ENCODE measurements around the gene IL2RG.

The IL2RG gene

DNA sequence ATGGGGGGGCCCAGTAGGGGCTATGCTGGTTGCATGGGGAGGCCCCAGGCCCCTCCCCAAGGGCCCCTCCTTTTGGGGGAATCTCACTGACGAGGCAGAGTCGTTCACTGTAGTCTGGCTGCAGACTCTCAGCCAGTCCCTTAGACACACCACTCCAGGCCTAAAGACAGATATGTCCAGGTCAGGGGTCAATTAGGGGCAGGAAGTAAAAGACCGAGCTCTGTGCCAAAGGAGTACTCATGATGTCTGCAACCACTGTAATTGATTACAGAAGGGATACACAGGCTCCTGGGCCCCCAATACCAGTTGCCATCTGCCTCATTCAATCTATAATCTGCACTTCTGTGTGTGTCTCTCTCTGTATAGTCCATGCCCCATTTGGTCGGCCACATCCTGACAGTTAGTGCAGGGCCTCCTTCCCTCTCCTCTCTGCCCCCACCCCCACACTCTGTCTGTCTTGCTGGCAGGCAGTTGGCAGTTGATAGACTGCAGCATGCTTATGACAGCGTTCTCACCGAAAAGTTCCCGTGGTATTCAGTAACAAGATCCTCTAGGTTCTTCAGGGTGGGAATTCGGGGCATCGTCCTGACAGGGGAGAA, 3.5 kb downstream of the IL2RG start:
- no peak for DNase-seq (ENCODE audit: low read depth in 2 of 2)

DNA sequence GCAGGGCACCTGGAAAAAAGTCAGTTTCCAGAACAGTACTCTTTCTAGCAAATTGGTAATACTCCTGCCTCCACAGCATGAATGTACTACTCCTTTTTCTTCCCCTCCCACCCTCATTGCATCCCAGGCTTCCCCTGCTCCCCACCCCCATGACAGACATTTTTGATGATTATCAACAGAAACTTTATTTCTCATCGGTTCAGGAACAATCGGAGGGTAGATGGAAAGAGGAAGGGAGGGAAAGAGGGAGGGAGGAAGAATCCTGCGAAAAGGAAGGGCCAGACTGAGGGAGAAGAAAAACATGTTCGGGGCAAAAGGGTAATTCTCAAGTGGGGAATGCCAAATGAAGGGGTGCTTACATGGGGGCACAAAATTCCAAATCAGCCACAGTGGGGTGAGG, 4.1 kb downstream of the IL2RG start:
- no peak for DNase-seq (ENCODE audit: low read depth in 2 of 2)

DNA sequence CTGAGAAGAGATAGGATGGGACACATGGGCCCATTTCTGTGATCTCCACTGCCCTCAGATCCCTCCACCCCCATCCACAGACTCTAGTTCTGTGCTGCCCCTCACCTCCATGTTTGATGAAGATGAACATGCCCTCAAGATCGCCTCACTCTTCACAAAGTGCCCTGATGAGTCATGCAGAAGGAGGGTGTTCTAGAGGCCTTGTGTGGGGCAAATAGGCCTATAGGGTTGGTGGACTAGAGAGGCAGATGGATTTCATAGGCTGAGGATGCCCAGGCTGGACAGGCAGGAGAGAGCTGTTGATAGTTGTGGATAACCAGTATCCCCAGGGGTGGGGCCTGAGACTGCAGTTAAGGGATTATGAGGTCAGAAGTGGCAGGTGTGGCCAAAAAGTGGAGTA, 5.0 kb downstream of the IL2RG start, which contains the start of gene CXorf65:
CXorf65 (minus strand) TSS at position 314 of the 400 bp plus-strand sequence; CDS start at position 130, 184 bp downstream.
- no peak for DNase-seq (ENCODE audit: low read depth in 2 of 2)

- DNase-seq (ENCODE audit: low read depth in 2 of 2), result no peak
These were observed 5.7 kb downstream of the IL2RG start for GRCh38 chrX:71105628-71106027.

GRCh38 chrX:71103110-71103983, 8.0 kb downstream of the IL2RG start:
- no peak for DNase-seq (ENCODE audit: low read depth in 2 of 2)

DNA sequence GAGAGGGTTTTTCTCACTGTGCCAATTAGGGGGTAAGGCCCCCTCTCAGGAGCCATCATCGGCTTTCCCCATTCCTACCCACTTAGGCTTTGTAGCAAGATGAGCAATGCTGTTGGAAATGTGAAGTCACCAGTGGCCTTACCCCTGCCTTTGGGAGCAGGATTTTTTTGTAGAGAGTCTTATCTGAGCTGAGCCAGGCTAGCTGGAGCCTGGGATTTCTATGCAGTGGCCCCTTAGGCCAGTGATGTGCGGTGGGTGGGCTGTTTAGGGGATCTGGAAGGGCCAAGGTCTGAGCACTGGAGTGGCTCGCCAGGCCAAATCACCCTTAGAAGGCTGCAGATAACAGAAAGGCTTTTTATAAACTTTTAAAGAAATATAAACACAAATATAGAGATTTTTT, 9.1 kb downstream of the IL2RG start:
- no peak for DNase-seq (ENCODE audit: low read depth in 2 of 2)

- no peak for DNase-seq (ENCODE audit: low read depth in 2 of 2)
These were observed 10.5 kb downstream of the IL2RG start for GRCh38 chrX:71100581-71101505.

- DNase-seq (ENCODE audit: low read depth in 2 of 2), result no peak
These were observed 11.6 kb downstream of the IL2RG start for GRCh38 chrX:71099736-71100135.

GRCh38 chrX:71098951-71099506, 12.3 kb downstream of the IL2RG start:
- no peak for DNase-seq (ENCODE audit: low read depth in 2 of 2)

DNA sequence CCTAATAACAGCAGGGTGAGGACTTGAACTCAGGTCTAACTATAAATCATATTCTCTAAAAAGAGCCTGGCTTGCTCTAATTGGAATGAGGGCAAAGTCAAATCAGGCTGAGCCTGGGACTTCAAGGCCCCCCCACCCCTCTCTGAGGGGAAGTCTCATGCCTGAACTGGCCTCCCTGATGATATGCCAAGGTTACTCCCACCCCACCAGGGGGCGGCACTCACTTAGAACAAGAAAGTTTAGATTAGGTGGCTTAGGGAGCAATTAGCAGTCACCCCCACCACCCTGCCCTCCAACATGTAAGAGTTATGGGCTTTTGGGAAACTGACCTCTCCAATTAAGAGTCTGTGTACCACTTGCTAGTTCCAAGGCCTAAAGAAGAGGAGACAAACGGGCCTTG, 13.1 kb downstream of the IL2RG start:
- peak; percentile 52 to 72 for DNase-seq (ENCODE audit: low read depth in 2 of 2)

DNA sequence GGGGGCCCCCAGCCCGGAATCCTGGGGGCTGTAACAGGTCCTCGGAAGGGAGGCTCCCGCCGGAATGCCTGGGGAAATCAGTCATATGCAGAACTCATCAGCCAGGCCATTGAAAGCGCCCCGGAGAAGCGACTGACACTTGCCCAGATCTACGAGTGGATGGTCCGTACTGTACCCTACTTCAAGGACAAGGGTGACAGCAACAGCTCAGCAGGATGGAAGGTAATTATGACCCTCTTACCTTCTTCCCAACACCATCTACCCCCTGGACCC, 14.7 kb downstream of the IL2RG start:
- DNase-seq (ENCODE audit: low read depth in 2 of 2), result no peak

DNA sequence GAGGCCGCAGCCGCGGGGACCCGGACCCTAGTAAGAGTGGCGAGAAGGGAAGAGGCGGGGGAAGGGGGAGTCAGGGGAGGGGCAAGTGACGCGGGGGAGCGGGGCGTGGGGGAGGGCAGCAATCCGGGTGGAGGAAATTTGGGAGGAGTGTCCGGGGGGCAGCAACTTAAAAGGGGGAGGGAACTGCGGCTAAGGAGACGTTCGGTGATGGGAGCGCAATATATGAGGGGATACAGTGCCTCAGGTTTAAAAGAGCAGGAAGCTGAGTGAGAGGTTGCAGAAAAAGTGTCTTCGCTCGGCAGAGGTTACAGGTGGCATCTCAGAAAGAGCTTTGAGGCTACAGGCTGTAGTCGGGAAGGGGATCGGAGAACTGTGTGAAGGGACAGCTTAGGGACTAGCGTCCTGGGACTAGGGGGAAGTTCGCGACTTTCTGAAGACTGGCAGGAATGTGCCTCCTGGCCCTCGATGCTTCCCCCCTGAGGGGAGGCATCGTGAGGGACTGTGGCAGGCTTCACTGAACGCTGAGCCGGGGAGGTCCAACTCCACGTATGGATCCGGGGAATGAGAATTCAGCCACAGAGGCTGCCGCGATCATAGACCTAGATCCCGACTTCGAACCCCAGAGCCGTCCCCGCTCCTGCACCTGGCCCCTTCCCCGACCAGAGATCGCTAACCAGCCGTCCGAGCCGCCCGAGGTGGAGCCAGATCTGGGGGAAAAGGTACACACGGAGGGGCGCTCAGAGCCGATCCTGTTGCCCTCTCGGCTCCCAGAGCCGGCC, 15.2 kb downstream of the IL2RG start:
- no peak for DNase-seq (ENCODE audit: low read depth in 2 of 2)

GRCh38 chrX:71095555-71095980, 15.8 kb downstream of the IL2RG start, which contains the start of gene FOXO4:
FOXO4 (plus strand) TSS chrX:71095851; CDS start chrX:71096529, 678 bp downstream.
- DNase-seq (ENCODE audit: low read depth in 2 of 2), result peak; percentile 70 to 82

DNA sequence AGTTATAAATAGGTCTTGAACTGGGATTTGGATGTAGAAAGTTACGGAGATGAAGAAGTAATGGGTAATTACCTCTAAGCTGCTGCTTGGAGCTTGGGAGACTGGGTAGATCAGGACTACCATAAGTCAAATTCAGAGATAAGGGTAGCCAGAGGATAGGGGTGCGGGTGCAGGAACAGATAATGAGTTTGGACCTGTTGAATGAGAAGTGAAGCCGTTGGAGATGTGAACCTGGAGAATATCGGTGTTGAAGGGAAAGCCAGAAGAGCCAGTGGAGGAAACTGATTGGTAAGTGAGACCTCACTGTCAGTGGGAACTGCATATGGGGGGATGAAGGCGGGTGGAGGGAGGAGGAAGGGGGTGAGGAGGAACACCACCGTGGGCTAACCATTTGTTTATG, 16.3 kb downstream of the IL2RG start:
- no peak for DNase-seq (ENCODE audit: low read depth in 2 of 2)

DNA sequence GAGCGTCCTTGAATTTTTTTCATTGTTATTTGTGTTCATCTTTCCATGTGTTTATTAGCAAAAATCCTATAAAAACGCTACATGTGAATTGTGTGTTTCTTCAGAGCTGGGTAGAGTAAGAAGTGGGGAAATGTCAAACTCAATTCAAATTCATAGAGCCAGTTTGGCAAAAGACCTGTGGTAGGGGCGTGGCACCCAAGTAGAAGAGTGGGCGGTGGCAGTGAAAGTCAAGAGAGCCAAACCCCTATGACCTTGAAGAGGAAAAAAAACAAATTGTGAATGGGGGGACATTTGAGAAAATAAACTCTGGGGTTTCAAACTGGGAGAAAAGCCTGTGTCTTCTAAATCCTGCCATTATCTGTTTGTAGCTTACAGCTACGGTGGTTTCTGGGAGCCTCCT, 20.1 kb downstream of the IL2RG start:
- DNase-seq (ENCODE audit: low read depth in 2 of 2), result no peak

- DNase-seq (ENCODE audit: low read depth in 2 of 2), result no peak
These were observed 25.5 kb downstream of the IL2RG start for GRCh38 chrX:71085900-71086299.

GRCh38 chrX:71082822-71083221, 28.6 kb downstream of the IL2RG start:
- DNase-seq (ENCODE audit: low read depth in 2 of 2), result no peak

DNA sequence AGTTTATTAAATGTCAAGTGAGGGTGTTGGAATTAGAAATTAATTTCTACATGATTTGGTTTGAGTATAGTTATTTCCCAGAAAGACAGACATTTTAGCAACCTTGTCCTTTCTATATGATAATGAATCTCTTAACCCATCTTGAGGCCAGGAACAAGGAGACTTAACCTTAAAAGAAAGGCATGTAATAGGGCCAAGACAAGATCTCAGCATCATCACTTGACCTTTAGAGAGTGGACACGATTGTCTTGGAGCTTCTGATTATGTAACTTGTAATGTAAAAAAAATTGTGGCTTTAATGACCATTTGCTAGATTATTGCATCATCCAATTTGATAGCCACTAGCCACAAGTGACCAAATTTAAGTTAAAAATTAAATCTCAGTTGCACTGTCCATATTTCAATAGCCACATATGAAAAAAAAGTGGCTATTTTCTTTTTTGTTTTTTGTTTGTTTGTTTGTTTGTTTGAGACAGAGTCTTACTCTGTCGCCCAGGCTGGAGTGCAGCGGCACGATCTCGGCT, 29.2 kb downstream of the IL2RG start:
- no peak for DNase-seq (ENCODE audit: low read depth in 2 of 2)

DNA sequence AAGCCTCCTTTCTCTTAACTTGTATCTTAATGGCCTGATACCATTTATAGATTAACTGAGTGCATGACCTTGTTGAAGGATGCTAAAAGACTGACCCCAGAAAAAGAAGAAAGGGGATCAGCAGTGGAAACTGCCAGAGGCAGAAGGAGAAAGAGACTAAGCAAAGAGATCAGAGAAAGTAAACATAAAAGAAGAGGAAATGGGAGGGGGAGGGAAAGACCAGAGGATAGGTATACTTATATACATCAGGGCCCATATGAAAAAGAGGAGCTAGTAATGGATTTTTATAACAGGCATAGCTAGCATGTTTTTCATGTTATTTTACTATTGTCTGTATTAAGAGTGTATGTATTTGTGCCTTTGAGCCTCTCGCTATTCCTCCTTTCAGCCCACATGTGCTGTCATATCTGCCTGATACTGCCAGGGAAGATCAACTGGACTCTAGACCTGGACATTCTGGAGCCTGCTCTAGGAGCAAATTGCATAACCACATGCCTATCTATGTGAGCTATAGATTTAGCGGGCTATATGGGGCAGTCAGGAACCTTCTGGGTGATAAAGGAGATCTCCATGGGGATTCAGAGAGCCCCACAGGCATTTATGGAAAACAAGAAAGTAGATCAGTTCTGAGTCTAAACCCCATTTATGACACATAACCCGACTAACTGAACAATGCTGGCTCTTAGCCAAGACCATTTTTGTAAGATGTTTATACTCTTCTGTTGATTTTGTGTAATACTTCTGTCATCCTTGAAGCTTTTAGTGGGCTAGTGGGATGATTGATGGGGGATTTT, 29.9 kb downstream of the IL2RG start:
- DNase-seq (ENCODE audit: low read depth in 2 of 2), result no peak

GRCh38 chrX:71070531-71070930, 40.8 kb downstream of the IL2RG start:
- no peak for DNase-seq (ENCODE audit: low read depth in 2 of 2)

Measured in activated CD4-positive, alpha-beta T cell treated with anti-CD3 and anti-CD28 coated beads for 24 hours (primary cell).